Caki2 (cell line): Measurements from ENCODE around the gene MKX. TPM values are rescaled to one million over a fixed set of nuclear protein-coding genes. Genes with fewer than 3 reads are reported as not detected.
"Not testable (repeated sequence)": the region's sequence is repeated elsewhere in the genome, so short reads cannot be mapped to it uniquely, and the experiment has no call there.

Experiments
- DNase-seq: peaks from one replicate; pipeline ENCODE4 v3.0.0-alpha.2; 2015; ENCODE audit warnings: low read depth
- in situ Hi-C: cut with HindIII; loops from 2 replicates; pipeline ENCODE4 v1.10.0; 2016; ENCODE audit warnings: low sequenced_read_pairs, low pct_unique_long_range_greater_than_20kb, mixed read lengths
- total RNA-seq: library from RNA; depleted of rRNA; stranded (reverse); fragments of >200 nt; shearing (Covaris generic); gene quantifications from 2 replicates; pipeline ENCODE4 v1.2.3, GENCODE V29; 2014; ENCODE audit warnings: low replicate concordance

Gene MKX
- total RNA-seq, 1 experiment from 2014 or later: not detected

- DNase-seq: no peak
- in situ Hi-C loops: no loop called here
These were observed 36.3 kb downstream of the MKX start for GRCh38 chr10:27709304-27709703.

- in situ Hi-C loops: no loop called here
- DNase-seq: no peak
These were observed 43.6 kb downstream of the MKX start for GRCh38 chr10:27701938-27702537.

- in situ Hi-C loops: no loop called here
- no peak for DNase-seq
These were observed 45.8 kb downstream of the MKX start for GRCh38 chr10:27699776-27700175.

- DNase-seq: no peak
- in situ Hi-C loops: no loop called here
These were observed 46.7 kb downstream of the MKX start for GRCh38 chr10:27698961-27699360.

GRCh38 chr10:27696466-27696865, 49.2 kb downstream of the MKX start:
- DNase-seq: no peak
- in situ Hi-C loops: no loop called here

- DNase-seq: no peak
- in situ Hi-C loops: no loop called here
These were observed 49.9 kb downstream of the MKX start for GRCh38 chr10:27695706-27696105.

GRCh38 chr10:27695088-27695487, 50.5 kb downstream of the MKX start:
- no peak for DNase-seq
- in situ Hi-C loops: no loop called here

- in situ Hi-C loops: no loop called here
- no peak for DNase-seq
These were observed 53.0 kb downstream of the MKX start for GRCh38 chr10:27692663-27693062.

GRCh38 chr10:27688991-27689390, 56.6 kb downstream of the MKX start:
- DNase-seq: no peak
- in situ Hi-C loops: no loop called here

- no peak for DNase-seq
- in situ Hi-C loops: no loop called here
These were observed 57.3 kb downstream of the MKX start for GRCh38 chr10:27688276-27688675.

- in situ Hi-C loops: no loop called here
- DNase-seq: no peak
These were observed 57.9 kb downstream of the MKX start for GRCh38 chr10:27687743-27688142.

GRCh38 chr10:27687326-27687725, 58.3 kb downstream of the MKX start:
- in situ Hi-C loops: no loop called here
- DNase-seq: no peak

GRCh38 chr10:27685681-27686080, 59.9 kb downstream of the MKX start:
- in situ Hi-C loops: no loop called here
- DNase-seq: no peak

- DNase-seq: no peak
- in situ Hi-C loops: no loop called here
These were observed 62.4 kb downstream of the MKX start for GRCh38 chr10:27683226-27683625.

GRCh38 chr10:27681795-27682194, 63.8 kb downstream of the MKX start:
- in situ Hi-C loops: not testable (repeated sequence)

GRCh38 chr10:27680691-27681605, 64.7 kb downstream of the MKX start:
- DNase-seq: no peak
- in situ Hi-C loops: no loop called here

More at GRCh38 chr10:27681795-27682194, 63.8 kb downstream of the MKX start:
- DNase-seq: not testable (repeated sequence)

GRCh38 chr10:27680006-27680557, 65.5 kb downstream of the MKX start:
- no peak for DNase-seq
- in situ Hi-C loops: no loop called here

GRCh38 chr10:27679369-27679912, 66.2 kb downstream of the MKX start:
- no peak for DNase-seq
- in situ Hi-C loops: no loop called here

GRCh38 chr10:27678166-27678565, 67.5 kb downstream of the MKX start:
- in situ Hi-C loops: no loop called here
- no peak for DNase-seq
